HCT116 (cell line): Measurements from ENCODE around the gene NT5DC2. TPM values are rescaled to one million over a fixed set of nuclear protein-coding genes. Genes with fewer than 3 reads are reported as not detected.

Experiments
- ATAC-seq: fragments of 200-7000 bp; cut with Tn5 transposase; 2 replicates; pipeline ENCODE4 v1.9.1; 2020; ENCODE audit warnings: mild to moderate bottlenecking, moderate library complexity
- BruUV-seq: library from RNA; stranded (reverse); fragments of 400-500 nt; replicated peaks from 2 replicates; lab custom pipeline; 2021; lab: Mats Ljungman, UMichigan
- CTCF ChIA-PET: fragments of 300-600 bp; sonication (Branson Sonifier 250); formaldehyde crosslinking; loops from one replicate; lab custom pipeline; 2021; ENCODE audit warnings: antibody characterized with exemption; lab: Charles Lee
- POLR2A ChIA-PET: fragments of 300-600, 350-600 bp; sonication (Branson Sonifier 250); formaldehyde crosslinking; loops from one replicate; lab custom pipeline; 2021; ENCODE audit warnings: antibody characterized with exemption; lab: Charles Lee
- RAD21 ChIA-PET, 2 experiments: fragments of 300-600 bp; sonication (Branson Sonifier 250); formaldehyde crosslinking; loops; one replicate each; lab custom pipeline; 2023; ENCODE audit warnings: low total read pairs in 2 of 2; ENCODE audit not compliant: uncharacterized antibody in 2 of 2, unreplicated experiment in 2 of 2, low non-redundant PET in 1 of 2; lab: Charles Lee
- DNase-seq: peaks from one replicate; pipeline ENCODE4 v3.0.0-alpha.2; 2010; ENCODE audit warnings: low read depth, low spot score
- H2AFZ ChIP-seq: fragments of 200-600 bp; shearing (Covaris generic), sonication (generic); 2 replicates; pipeline ENCODE4 v1.6.1; 2017; ENCODE audit warnings: low read depth, mixed run types, mixed read lengths, antibody characterized with exemption, low read length; ENCODE audit not compliant: poor library complexity, severe bottlenecking
- H3K27ac ChIP-seq: 2 replicates; pipeline ENCODE4 v1.5.1; 2012; ENCODE audit warnings: low read depth, low read length
- H3K27me3 ChIP-seq: fragments of 200-600 bp; sonication (generic); 2 replicates; pipeline ENCODE4 v1.6.1; 2016; ENCODE audit warnings: mixed run types, low read length, mixed read lengths; ENCODE audit not compliant: insufficient read depth
- H3K36me3 ChIP-seq, 2 experiments: fragments of 200-500 bp in 1 of 2; fragments of 200-600 bp in 1 of 2; sonication (Bioruptor generic) in 1 of 2; sonication (generic) in 1 of 2; 2 replicates each; pipeline versions ENCODE4 v1.5.1 to v1.6.1; 2014 to 2016; ENCODE audit warnings: low read length in 2 of 2, inconsistent platforms in 1 of 2, mixed read lengths in 1 of 2, mixed run types in 1 of 2; ENCODE audit not compliant: insufficient read depth in 2 of 2, control insufficient read depth in 1 of 2
- H3K4me1 ChIP-seq, 2 experiments: fragments of 200-600 bp in 1 of 2; sonication (generic) in 1 of 2; 2 replicates each; pipeline versions ENCODE4 v1.5.1 to v1.6.1; 2012 to 2017; ENCODE audit warnings: low read length in 2 of 2, inconsistent platforms in 1 of 2, mild to moderate bottlenecking in 1 of 2, mixed read lengths in 1 of 2, mixed run types in 1 of 2, moderate library complexity in 1 of 2; ENCODE audit not compliant: insufficient read depth in 2 of 2, control insufficient read depth in 1 of 2
- H3K4me2 ChIP-seq: fragments of 200-600 bp; sonication (generic); 2 replicates; pipeline ENCODE4 v1.6.1; 2017; ENCODE audit warnings: mixed run types, low read length, mixed read lengths
- H3K4me3 ChIP-seq, 2 experiments: fragments of 200-600 bp in 1 of 2; sonication (generic) in 1 of 2; replicated peaks in 1 of 2; 2 replicates each; pipeline ENCODE4 v1.5.1; 2011 to 2016; ENCODE audit warnings: low read length in 2 of 2, control low read depth in 1 of 2, low read depth in 1 of 2, mild to moderate bottlenecking in 1 of 2, mixed read lengths in 1 of 2, mixed run types in 1 of 2
- H3K79me2 ChIP-seq: fragments of 200-600 bp; sonication (generic); 2 replicates; pipeline ENCODE4 v1.6.1; 2017; ENCODE audit warnings: mild to moderate bottlenecking, mixed run types, low read length, moderate library complexity, mixed read lengths; ENCODE audit not compliant: insufficient read depth
- H3K9ac ChIP-seq: fragments of 200-600 bp; sonication (generic); 2 replicates; pipeline ENCODE4 v1.6.1; 2016; ENCODE audit warnings: low read length, mixed read lengths
- H3K9me2 ChIP-seq: fragments of 200-600 bp; sonication (generic), shearing (Covaris generic); 2 replicates; pipeline ENCODE4 v1.6.1; 2017; ENCODE audit warnings: mixed run types, mild to moderate bottlenecking, moderate library complexity; ENCODE audit not compliant: insufficient read depth
- H3K9me3 ChIP-seq, 2 experiments: fragments of 200-500 bp in 1 of 2; fragments of 200-600 bp in 1 of 2; sonication (Bioruptor generic) in 1 of 2; sonication (generic) in 1 of 2; 2 replicates each; pipeline ENCODE4 v1.6.1; 2014 to 2017; ENCODE audit warnings: low read length in 2 of 2, mixed read lengths in 2 of 2, inconsistent platforms in 1 of 2, low read depth in 1 of 2, mild to moderate bottlenecking in 1 of 2, mixed run types in 1 of 2, moderate library complexity in 1 of 2; ENCODE audit not compliant: control insufficient read depth in 1 of 2, insufficient read depth in 1 of 2
- H4K20me1 ChIP-seq: fragments of 200-600 bp; sonication (generic), shearing (Covaris generic); 2 replicates; pipeline ENCODE4 v1.6.1; 2017; ENCODE audit warnings: mixed run types, mild to moderate bottlenecking, moderate library complexity; ENCODE audit not compliant: insufficient read depth
- CEBPB ChIP-seq: IDR thresholded peaks from 2 replicates; pipeline ENCODE4 v1.6.1; 2012; ENCODE audit warnings: low read depth
- EGR1 ChIP-seq: IDR thresholded peaks from 2 replicates; pipeline ENCODE4 v1.6.1; 2012; ENCODE audit warnings: low read depth
- EZH2 ChIP-seq: fragments of 200-600 bp; sonication (generic); IDR thresholded peaks from 2 replicates; pipeline ENCODE4 v1.6.1; 2017; ENCODE audit warnings: antibody characterized with exemption, mixed run types
- EZH2phosphoT487 ChIP-seq: fragments of 200-600 bp; IDR thresholded peaks from 2 replicates; pipeline ENCODE4 v1.6.1; 2018; ENCODE audit warnings: antibody characterized with exemption, borderline replicate concordance
- FOSL1 ChIP-seq: IDR thresholded peaks from 2 replicates; pipeline ENCODE4 v1.6.1; 2012; ENCODE audit warnings: low read depth
- POLR2A ChIP-seq: IDR thresholded peaks from 2 replicates; pipeline ENCODE4 v1.7.0; 2011; ENCODE audit warnings: borderline replicate concordance; ENCODE audit not compliant: insufficient read depth, insufficient read length; ENCODE audit errors: extremely low read depth
- POLR2AphosphoS5 ChIP-seq: IDR thresholded peaks from 2 replicates; pipeline ENCODE4 v1.6.1; 2011; ENCODE audit warnings: mild to moderate bottlenecking, low read depth, low read length, moderate library complexity
- RAD21 ChIP-seq: IDR thresholded peaks from 2 replicates; pipeline ENCODE4 v1.6.1; 2012; ENCODE audit warnings: low read depth, mild to moderate bottlenecking
- SIN3A ChIP-seq: IDR thresholded peaks from 2 replicates; pipeline ENCODE4 v1.6.1; 2012; ENCODE audit warnings: low read depth
- SP1 ChIP-seq: IDR thresholded peaks from 2 replicates; pipeline ENCODE4 v1.6.1; 2012; ENCODE audit warnings: low read depth
- SRF ChIP-seq: IDR thresholded peaks from 2 replicates; pipeline ENCODE4 v1.6.1; 2012; ENCODE audit warnings: low read depth
- YY1 ChIP-seq: IDR thresholded peaks from 2 replicates; pipeline ENCODE4 v1.6.1; 2011; ENCODE audit warnings: low read length, low read depth, moderate library complexity, mild to moderate bottlenecking; ENCODE audit not compliant: insufficient replicate concordance; ENCODE audit errors: extremely low read depth
- ZFX ChIP-seq: fragments of 450-650 bp; IDR thresholded peaks from 2 replicates; pipeline ENCODE4 v1.6.1; 2017
- ZNF274 ChIP-seq: fragments of 200-500 bp; sonication (Bioruptor generic); IDR thresholded peaks from 2 replicates; pipeline ENCODE4 v1.6.1; 2014; ENCODE audit warnings: mild to moderate bottlenecking, low read depth, low read length, inconsistent platforms
- intact Hi-C: fragments of 100-400 bp; cut with micrococcal nuclease; formaldehyde crosslinking; loops from 2 replicates; pipeline ENCODE4 v1.10.0; 2022
- total RNA-seq: library from RNA; stranded (reverse); gene quantifications from one replicate; pipeline ENCODE4 v1.2.1, GENCODE V29; 2021; ENCODE audit not compliant: unreplicated experiment
- TF ChIP-seq, protein P1 (sequence below): IDR thresholded peaks from 2 replicates; pipeline ENCODE4 v1.6.1; 2012
- TF ChIP-seq, protein P2 (sequence below): IDR thresholded peaks from 2 replicates; pipeline ENCODE4 v1.6.1; 2012
- TF ChIP-seq, protein P3 (sequence below): IDR thresholded peaks from 2 replicates; pipeline ENCODE4 v1.6.1; 2012; ENCODE audit warnings: low read depth

The NT5DC2 gene
- total RNA-seq, 1 experiment from 2014 or later = 125 TPM

DNA sequence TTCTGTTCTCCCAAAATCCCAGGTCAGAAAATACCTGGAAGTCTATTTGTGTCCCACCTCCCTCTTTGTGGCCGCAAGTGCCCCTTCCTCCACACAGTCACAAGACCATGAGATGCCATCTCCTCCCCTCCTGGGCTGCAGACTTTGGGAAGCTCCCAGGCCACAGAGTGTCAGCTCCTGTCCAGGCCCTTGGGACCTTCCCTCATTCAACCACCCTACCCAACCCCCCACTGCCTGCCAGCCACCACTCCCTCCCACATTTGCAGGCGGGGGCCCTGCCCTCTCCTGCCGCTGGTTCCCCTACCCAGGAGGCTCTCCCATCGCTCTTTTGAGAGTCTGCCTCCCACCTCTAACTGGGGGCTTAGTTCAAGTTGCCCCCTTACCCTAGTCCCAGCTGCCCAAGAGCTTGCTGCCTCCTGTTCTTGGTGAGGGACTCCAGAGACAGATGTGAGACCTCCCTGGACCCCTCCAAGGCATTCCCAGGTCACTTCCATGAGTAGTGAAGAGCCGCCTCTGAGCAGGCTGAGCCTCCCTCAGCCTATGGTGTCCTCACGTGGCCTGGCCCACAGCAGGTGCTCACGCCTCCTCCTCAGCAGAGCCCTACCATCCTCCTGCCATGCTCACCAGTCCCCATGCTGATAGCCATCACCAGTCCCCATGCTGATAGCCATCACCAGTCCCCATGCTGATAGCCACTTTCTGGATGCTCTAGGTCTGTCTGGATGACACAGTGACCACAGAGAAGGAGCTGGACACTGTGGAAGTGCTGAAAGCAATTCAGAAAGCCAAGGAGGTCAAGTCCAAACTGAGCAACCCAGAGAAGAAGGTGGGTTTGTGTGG is 54.4 kb downstream of the NT5DC2 start:
- intact Hi-C loops = loop anchor here (10.0 kb wide), 1 partner anchor 596 kb away; no protein-coding TSS in a partner anchor
- Histone ChIP-seq H3K27ac (no peak overlapping the region), H2AFZ (no peak overlapping the region), H3K79me2 (no peaks in the 10 kb centered on the region), H3K4me1 (no peaks in the 10 kb centered on the region), H3K9me3 (no peaks in the 10 kb centered on the region), H4K20me1 (no peaks in the 10 kb centered on the region), H3K9me2 (no peaks in the 10 kb centered on the region), H3K4me3 (no peak overlapping the region), H3K36me3 (peaks cover 41 to 43% of the 10 kb centered on the region in 2 experiments; a peak in 3 of 4 replicates), H3K4me2 (no peak overlapping the region), H3K9ac (no peak overlapping the region), H3K27me3 (no peaks in the 10 kb centered on the region)
- ChIA-PET CTCF (no interaction called here), POLR2A (no interaction called here), RAD21 (no interaction called here)
- no TSS peak for BruUV-seq
- ATAC-seq (no peak), DNase-seq (no peak)
- TF ChIP-seq, protein P1, sequence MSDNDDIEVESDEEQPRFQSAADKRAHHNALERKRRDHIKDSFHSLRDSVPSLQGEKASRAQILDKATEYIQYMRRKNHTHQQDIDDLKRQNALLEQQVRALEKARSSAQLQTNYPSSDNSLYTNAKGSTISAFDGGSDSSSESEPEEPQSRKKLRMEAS = no peak
- TF ChIP-seq EGR1 (no peak), SRF (no peak)

DNA sequence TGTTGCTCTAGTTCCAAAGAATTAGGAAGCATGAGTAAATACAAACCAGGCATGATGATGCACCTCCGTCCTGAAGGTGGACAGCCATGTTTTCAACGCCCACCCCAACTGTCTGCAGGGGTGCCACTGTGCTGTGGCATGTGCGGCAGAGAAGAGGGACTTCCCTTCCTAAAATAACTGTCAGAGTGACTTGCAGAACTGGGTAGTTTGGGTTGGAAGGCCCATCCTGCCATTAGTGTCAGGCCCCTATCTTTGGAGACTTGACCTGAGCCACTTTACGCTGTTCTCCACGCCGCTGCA is 55.9 kb downstream of the NT5DC2 start:
- H3K9me2 ChIP-seq = no peaks in the 10 kb centered on the region
- no peak for ATAC-seq
- no peak overlapping the region for H3K4me3 ChIP-seq
- CTCF ChIA-PET = no interaction called here
- peaks cover 52 to 55% of the 10 kb centered on the region in 2 experiments; a peak in 3 of 4 replicates for H3K36me3 ChIP-seq
- intact Hi-C loops = loop anchor here (10.0 kb wide), 1 partner anchor 597 kb away; no protein-coding TSS in a partner anchor
- DNase-seq = no peak
- no TSS peak for BruUV-seq
- H3K27ac ChIP-seq = no peak overlapping the region
- no peak overlapping the region for H3K4me2 ChIP-seq
- RAD21 ChIA-PET = no interaction called here
- no peaks in the 10 kb centered on the region for H3K4me1 ChIP-seq
- no peaks in the 10 kb centered on the region for H4K20me1 ChIP-seq
- no peaks in the 10 kb centered on the region for H3K27me3 ChIP-seq
- no peaks in the 10 kb centered on the region for H3K9me3 ChIP-seq
- POLR2A ChIA-PET = no interaction called here
- H2AFZ ChIP-seq = no peak overlapping the region
- H3K9ac ChIP-seq = no peak overlapping the region
- H3K79me2 ChIP-seq = peaks cover 3% of the 10 kb centered on the region; the same call in 1 of the 2 replicates
- TF ChIP-seq EZH2phosphoT487 (no peak), SP1 (no peak), SIN3A (no peak), RAD21 (no peak), ZFX (no peak), POLR2AphosphoS5 (no peak), EGR1 (no peak), EZH2 (no peak), SRF (no peak), FOSL1 (no peak), CEBPB (no peak), YY1 (no peak), ZNF274 (no peak), POLR2A (no peak)
- TF ChIP-seq, protein P2, sequence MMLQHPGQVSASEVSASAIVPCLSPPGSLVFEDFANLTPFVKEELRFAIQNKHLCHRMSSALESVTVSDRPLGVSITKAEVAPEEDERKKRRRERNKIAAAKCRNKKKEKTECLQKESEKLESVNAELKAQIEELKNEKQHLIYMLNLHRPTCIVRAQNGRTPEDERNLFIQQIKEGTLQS = no peak
- TF ChIP-seq, protein P3, sequence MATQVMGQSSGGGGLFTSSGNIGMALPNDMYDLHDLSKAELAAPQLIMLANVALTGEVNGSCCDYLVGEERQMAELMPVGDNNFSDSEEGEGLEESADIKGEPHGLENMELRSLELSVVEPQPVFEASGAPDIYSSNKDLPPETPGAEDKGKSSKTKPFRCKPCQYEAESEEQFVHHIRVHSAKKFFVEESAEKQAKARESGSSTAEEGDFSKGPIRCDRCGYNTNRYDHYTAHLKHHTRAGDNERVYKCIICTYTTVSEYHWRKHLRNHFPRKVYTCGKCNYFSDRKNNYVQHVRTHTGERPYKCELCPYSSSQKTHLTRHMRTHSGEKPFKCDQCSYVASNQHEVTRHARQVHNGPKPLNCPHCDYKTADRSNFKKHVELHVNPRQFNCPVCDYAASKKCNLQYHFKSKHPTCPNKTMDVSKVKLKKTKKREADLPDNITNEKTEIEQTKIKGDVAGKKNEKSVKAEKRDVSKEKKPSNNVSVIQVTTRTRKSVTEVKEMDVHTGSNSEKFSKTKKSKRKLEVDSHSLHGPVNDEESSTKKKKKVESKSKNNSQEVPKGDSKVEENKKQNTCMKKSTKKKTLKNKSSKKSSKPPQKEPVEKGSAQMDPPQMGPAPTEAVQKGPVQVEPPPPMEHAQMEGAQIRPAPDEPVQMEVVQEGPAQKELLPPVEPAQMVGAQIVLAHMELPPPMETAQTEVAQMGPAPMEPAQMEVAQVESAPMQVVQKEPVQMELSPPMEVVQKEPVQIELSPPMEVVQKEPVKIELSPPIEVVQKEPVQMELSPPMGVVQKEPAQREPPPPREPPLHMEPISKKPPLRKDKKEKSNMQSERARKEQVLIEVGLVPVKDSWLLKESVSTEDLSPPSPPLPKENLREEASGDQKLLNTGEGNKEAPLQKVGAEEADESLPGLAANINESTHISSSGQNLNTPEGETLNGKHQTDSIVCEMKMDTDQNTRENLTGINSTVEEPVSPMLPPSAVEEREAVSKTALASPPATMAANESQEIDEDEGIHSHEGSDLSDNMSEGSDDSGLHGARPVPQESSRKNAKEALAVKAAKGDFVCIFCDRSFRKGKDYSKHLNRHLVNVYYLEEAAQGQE = no peak
- TF ChIP-seq, protein P1 = no peak
